ENCODE measurements around the gene KLF6. TPM values are rescaled to one million over a fixed set of nuclear protein-coding genes. Genes with fewer than 3 reads are reported as not detected.

Gene KLF6
- total RNA-seq, 1 experiment from 2014 or later: 27.9 TPM

DNA sequence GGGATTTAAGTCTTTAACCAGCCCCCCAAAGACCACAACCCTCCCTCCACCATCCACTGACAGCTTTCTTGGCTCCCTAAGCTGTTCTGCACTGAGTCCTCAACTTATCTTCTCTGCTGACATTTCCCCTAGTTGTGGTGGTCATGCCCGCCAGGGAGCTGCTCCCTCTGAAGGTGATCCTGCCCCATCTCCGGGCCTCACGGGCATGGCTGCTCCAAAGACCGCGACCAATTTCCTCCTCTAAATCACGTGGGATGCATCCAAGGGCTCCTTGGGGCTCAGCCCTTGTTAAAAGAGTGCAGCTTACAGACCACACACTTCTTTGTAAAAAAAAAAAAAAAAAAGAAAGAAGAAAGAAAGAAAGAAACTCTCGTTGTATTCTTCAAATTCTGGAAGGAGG, 27.1 kb upstream of the KLF6 start:
- POLR2A ChIA-PET: no interaction called here
- Mint-ChIP-seq H3K27me3 (ENCODE audit: low read depth) (no peaks in the 10 kb centered on the region), H3K4me3 (no peak overlapping the region), H3K36me3 (no peaks in the 10 kb centered on the region), H3K4me1 (peaks cover 6% of the 10 kb centered on the region), H3K9me3 (peaks cover 8% of the 10 kb centered on the region), H3K27ac (no peak overlapping the region)
- DNase-seq (ENCODE audit: low spot score): no peak
- ATAC-seq: no peak
- TF ChIP-seq ESRRA (CRISPR knock-in tag; IDR thresholded peaks at IDR 0.05; ENCODE audit: borderline replicate concordance) (no peak), ZNF416 (CRISPR knock-in tag; IDR thresholded peaks at IDR 0.05) (no peak), SOX15 (CRISPR knock-in tag; IDR thresholded peaks at IDR 0.05) (no peak), ZNF121 (CRISPR knock-in tag; IDR thresholded peaks at IDR 0.05) (no peak), NFATC4 (CRISPR knock-in tag; IDR thresholded peaks at IDR 0.05) (no peak), GRHL2 (CRISPR knock-in tag; IDR thresholded peaks at IDR 0.05; ENCODE audit: insufficient replicate concordance, severe bottlenecking) (no peak), ETV6 (CRISPR knock-in tag; IDR thresholded peaks at IDR 0.05) (no peak), FOXJ3 (CRISPR knock-in tag; IDR thresholded peaks at IDR 0.05; ENCODE audit: borderline replicate concordance) (no peak)
- TF ChIP-seq, protein P1, sequence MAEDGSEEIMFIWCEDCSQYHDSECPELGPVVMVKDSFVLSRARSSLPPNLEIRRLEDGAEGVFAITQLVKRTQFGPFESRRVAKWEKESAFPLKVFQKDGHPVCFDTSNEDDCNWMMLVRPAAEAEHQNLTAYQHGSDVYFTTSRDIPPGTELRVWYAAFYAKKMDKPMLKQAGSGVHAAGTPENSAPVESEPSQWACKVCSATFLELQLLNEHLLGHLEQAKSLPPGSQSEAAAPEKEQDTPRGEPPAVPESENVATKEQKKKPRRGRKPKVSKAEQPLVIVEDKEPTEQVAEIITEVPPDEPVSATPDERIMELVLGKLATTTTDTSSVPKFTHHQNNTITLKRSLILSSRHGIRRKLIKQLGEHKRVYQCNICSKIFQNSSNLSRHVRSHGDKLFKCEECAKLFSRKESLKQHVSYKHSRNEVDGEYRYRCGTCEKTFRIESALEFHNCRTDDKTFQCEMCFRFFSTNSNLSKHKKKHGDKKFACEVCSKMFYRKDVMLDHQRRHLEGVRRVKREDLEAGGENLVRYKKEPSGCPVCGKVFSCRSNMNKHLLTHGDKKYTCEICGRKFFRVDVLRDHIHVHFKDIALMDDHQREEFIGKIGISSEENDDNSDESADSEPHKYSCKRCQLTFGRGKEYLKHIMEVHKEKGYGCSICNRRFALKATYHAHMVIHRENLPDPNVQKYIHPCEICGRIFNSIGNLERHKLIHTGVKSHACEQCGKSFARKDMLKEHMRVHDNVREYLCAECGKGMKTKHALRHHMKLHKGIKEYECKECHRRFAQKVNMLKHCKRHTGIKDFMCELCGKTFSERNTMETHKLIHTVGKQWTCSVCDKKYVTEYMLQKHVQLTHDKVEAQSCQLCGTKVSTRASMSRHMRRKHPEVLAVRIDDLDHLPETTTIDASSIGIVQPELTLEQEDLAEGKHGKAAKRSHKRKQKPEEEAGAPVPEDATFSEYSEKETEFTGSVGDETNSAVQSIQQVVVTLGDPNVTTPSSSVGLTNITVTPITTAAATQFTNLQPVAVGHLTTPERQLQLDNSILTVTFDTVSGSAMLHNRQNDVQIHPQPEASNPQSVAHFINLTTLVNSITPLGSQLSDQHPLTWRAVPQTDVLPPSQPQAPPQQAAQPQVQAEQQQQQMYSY (CRISPR knock-in tag; IDR thresholded peaks at IDR 0.05): no peak
- TF ChIP-seq, protein P2, sequence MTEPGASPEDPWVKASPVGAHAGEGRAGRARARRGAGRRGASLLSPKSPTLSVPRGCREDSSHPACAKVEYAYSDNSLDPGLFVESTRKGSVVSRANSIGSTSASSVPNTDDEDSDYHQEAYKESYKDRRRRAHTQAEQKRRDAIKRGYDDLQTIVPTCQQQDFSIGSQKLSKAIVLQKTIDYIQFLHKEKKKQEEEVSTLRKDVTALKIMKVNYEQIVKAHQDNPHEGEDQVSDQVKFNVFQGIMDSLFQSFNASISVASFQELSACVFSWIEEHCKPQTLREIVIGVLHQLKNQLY (CRISPR knock-in tag; IDR thresholded peaks at IDR 0.05): no peak
- TF ChIP-seq, protein P3, sequence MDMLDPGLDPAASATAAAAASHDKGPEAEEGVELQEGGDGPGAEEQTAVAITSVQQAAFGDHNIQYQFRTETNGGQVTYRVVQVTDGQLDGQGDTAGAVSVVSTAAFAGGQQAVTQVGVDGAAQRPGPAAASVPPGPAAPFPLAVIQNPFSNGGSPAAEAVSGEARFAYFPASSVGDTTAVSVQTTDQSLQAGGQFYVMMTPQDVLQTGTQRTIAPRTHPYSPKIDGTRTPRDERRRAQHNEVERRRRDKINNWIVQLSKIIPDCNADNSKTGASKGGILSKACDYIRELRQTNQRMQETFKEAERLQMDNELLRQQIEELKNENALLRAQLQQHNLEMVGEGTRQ (CRISPR knock-in tag; IDR thresholded peaks at IDR 0.05): no peak
- TF ChIP-seq, protein P4, sequence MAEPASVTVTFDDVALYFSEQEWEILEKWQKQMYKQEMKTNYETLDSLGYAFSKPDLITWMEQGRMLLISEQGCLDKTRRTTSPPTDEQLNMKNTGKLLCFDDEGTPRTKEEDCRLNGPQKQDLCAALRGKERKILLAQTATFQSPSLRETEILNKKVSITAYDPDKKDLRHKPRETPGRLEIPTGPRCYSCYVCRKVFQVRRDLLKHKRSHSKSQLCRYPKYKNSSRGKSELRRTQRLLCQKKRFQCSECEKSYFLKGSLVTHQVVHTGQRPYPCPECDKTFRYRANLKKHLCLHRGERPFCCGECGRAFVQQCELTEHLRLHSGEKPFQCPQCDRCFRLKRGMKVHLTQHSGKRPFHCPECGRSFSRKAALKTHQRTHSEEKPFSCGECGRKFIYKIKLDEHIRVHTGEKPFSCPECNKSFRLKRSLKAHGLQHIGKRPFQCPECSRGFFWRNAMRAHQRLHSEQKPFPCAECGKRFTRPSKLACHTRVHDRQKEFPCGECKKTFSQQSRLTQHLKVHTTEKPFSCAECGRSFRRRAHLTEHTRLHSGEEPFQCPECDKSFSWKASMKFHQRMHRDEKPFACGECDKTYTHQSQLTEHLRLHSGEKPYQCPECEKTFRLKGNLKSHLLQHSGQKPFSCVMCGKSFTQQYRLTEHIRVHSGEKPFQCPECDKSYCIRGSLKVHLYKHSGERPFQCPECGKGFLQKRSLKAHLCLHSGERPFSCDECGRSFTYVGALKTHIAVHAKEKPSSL (CRISPR knock-in tag; conservative IDR thresholded peaks at IDR 0.05): no peak
- TF ChIP-seq, protein P5, sequence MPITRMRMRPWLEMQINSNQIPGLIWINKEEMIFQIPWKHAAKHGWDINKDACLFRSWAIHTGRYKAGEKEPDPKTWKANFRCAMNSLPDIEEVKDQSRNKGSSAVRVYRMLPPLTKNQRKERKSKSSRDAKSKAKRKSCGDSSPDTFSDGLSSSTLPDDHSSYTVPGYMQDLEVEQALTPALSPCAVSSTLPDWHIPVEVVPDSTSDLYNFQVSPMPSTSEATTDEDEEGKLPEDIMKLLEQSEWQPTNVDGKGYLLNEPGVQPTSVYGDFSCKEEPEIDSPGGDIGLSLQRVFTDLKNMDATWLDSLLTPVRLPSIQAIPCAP (CRISPR knock-in tag; IDR thresholded peaks at IDR 0.05): no peak
- TF ChIP-seq, protein P6, sequence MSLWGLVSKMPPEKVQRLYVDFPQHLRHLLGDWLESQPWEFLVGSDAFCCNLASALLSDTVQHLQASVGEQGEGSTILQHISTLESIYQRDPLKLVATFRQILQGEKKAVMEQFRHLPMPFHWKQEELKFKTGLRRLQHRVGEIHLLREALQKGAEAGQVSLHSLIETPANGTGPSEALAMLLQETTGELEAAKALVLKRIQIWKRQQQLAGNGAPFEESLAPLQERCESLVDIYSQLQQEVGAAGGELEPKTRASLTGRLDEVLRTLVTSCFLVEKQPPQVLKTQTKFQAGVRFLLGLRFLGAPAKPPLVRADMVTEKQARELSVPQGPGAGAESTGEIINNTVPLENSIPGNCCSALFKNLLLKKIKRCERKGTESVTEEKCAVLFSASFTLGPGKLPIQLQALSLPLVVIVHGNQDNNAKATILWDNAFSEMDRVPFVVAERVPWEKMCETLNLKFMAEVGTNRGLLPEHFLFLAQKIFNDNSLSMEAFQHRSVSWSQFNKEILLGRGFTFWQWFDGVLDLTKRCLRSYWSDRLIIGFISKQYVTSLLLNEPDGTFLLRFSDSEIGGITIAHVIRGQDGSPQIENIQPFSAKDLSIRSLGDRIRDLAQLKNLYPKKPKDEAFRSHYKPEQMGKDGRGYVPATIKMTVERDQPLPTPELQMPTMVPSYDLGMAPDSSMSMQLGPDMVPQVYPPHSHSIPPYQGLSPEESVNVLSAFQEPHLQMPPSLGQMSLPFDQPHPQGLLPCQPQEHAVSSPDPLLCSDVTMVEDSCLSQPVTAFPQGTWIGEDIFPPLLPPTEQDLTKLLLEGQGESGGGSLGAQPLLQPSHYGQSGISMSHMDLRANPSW (CRISPR knock-in tag; conservative IDR thresholded peaks at IDR 0.05; ENCODE audit: low read depth): no peak
- TF ChIP-seq, protein P7, sequence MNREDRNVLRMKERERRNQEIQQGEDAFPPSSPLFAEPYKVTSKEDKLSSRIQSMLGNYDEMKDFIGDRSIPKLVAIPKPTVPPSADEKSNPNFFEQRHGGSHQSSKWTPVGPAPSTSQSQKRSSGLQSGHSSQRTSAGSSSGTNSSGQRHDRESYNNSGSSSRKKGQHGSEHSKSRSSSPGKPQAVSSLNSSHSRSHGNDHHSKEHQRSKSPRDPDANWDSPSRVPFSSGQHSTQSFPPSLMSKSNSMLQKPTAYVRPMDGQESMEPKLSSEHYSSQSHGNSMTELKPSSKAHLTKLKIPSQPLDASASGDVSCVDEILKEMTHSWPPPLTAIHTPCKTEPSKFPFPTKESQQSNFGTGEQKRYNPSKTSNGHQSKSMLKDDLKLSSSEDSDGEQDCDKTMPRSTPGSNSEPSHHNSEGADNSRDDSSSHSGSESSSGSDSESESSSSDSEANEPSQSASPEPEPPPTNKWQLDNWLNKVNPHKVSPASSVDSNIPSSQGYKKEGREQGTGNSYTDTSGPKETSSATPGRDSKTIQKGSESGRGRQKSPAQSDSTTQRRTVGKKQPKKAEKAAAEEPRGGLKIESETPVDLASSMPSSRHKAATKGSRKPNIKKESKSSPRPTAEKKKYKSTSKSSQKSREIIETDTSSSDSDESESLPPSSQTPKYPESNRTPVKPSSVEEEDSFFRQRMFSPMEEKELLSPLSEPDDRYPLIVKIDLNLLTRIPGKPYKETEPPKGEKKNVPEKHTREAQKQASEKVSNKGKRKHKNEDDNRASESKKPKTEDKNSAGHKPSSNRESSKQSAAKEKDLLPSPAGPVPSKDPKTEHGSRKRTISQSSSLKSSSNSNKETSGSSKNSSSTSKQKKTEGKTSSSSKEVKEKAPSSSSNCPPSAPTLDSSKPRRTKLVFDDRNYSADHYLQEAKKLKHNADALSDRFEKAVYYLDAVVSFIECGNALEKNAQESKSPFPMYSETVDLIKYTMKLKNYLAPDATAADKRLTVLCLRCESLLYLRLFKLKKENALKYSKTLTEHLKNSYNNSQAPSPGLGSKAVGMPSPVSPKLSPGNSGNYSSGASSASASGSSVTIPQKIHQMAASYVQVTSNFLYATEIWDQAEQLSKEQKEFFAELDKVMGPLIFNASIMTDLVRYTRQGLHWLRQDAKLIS (CRISPR knock-in tag; IDR thresholded peaks at IDR 0.05; ENCODE audit: borderline replicate concordance): no peak
- TF ChIP-seq, protein P8, sequence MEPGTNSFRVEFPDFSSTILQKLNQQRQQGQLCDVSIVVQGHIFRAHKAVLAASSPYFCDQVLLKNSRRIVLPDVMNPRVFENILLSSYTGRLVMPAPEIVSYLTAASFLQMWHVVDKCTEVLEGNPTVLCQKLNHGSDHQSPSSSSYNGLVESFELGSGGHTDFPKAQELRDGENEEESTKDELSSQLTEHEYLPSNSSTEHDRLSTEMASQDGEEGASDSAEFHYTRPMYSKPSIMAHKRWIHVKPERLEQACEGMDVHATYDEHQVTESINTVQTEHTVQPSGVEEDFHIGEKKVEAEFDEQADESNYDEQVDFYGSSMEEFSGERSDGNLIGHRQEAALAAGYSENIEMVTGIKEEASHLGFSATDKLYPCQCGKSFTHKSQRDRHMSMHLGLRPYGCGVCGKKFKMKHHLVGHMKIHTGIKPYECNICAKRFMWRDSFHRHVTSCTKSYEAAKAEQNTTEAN (CRISPR knock-in tag; IDR thresholded peaks at IDR 0.05): no peak
- CTCF ChIA-PET: no interaction called here
